ENCODE measurements around the gene VASH2. TPM values are rescaled to one million over a fixed set of nuclear protein-coding genes. Genes with fewer than 3 reads are reported as not detected.

Gene VASH2
- total and polyA plus RNA-seq, 2 experiments from 2014 or later: 129 to 381 TPM

DNA sequence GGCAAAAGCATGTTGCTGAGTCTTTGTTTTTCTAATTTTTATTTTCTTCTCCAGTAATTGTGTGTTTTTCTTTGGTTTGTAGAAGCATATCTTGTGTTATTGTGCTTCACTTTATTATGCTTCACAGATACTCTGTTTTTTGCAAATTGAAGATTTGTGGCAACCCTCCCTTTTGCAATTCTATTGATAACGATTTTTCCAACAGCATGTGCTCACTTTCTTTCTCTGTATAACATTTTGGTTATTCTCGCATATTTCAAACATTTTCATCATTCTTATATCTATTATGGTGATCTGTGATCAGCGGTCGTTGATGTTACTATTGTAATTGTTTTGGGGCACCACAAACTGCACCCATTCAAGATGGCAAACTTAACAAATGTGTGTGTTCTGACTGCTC is 69.1 kb downstream of the VASH2 start:
- no peak overlapping the region for H3K27ac Mint-ChIP-seq
- no peaks in the 10 kb centered on the region for H3K36me3 Mint-ChIP-seq (ENCODE audit: low read depth)
- no peak overlapping the region for H2AFZ ChIP-seq
- H3K4me3 Mint-ChIP-seq: no peak overlapping the region
- H3K36me3 ChIP-seq (ENCODE audit: insufficient read depth): no peaks in the 10 kb centered on the region
- no peaks in the 10 kb centered on the region for H3K27me3 ChIP-seq (ENCODE audit: insufficient read depth)
- no peak overlapping the region for H3K27ac ChIP-seq (ENCODE audit: low read depth)
- DNase-seq (ENCODE audit: low spot score): no peak
- H3K4me1 ChIP-seq (ENCODE audit: insufficient read depth): peaks cover 4% of the 10 kb centered on the region; the same call in 1 of the 2 replicates
- TF ChIP-seq NANOG (IDR thresholded peaks at IDR 0.05; ENCODE audit: borderline replicate concordance): no peak
- no peak for TF ChIP-seq EZH2phosphoT487 (IDR thresholded peaks at IDR 0.05; ENCODE audit: unreplicated experiment)
- no peak for TF ChIP-seq ETS1 (IDR thresholded peaks at IDR 0.05)
- no peak for TF ChIP-seq POLR2AphosphoS5 (IDR thresholded peaks at IDR 0.05; ENCODE audit: low read depth)
- no peak for TF ChIP-seq CREB1 (CRISPR knock-in tag; IDR thresholded peaks at IDR 0.05; ENCODE audit: low read depth)
- TF ChIP-seq, protein P1, sequence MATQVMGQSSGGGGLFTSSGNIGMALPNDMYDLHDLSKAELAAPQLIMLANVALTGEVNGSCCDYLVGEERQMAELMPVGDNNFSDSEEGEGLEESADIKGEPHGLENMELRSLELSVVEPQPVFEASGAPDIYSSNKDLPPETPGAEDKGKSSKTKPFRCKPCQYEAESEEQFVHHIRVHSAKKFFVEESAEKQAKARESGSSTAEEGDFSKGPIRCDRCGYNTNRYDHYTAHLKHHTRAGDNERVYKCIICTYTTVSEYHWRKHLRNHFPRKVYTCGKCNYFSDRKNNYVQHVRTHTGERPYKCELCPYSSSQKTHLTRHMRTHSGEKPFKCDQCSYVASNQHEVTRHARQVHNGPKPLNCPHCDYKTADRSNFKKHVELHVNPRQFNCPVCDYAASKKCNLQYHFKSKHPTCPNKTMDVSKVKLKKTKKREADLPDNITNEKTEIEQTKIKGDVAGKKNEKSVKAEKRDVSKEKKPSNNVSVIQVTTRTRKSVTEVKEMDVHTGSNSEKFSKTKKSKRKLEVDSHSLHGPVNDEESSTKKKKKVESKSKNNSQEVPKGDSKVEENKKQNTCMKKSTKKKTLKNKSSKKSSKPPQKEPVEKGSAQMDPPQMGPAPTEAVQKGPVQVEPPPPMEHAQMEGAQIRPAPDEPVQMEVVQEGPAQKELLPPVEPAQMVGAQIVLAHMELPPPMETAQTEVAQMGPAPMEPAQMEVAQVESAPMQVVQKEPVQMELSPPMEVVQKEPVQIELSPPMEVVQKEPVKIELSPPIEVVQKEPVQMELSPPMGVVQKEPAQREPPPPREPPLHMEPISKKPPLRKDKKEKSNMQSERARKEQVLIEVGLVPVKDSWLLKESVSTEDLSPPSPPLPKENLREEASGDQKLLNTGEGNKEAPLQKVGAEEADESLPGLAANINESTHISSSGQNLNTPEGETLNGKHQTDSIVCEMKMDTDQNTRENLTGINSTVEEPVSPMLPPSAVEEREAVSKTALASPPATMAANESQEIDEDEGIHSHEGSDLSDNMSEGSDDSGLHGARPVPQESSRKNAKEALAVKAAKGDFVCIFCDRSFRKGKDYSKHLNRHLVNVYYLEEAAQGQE (IDR thresholded peaks at IDR 0.05; ENCODE audit: unreplicated experiment): no peak
- TF ChIP-seq ZNF114 (CRISPR knock-in tag; IDR thresholded peaks at IDR 0.05): no peak
- TF ChIP-seq ZNF331 (CRISPR knock-in tag; IDR thresholded peaks at IDR 0.05; ENCODE audit: low read depth): no peak
- TF ChIP-seq STAT1 (IDR thresholded peaks at IDR 0.05; ENCODE audit: unreplicated experiment): no peak
- TF ChIP-seq JUNB (IDR thresholded peaks at IDR 0.05; ENCODE audit: unreplicated experiment): no peak
- no peak for TF ChIP-seq EZH2 (IDR thresholded peaks at IDR 0.05; ENCODE audit: low read depth, unreplicated experiment)
- TF ChIP-seq, protein P2, sequence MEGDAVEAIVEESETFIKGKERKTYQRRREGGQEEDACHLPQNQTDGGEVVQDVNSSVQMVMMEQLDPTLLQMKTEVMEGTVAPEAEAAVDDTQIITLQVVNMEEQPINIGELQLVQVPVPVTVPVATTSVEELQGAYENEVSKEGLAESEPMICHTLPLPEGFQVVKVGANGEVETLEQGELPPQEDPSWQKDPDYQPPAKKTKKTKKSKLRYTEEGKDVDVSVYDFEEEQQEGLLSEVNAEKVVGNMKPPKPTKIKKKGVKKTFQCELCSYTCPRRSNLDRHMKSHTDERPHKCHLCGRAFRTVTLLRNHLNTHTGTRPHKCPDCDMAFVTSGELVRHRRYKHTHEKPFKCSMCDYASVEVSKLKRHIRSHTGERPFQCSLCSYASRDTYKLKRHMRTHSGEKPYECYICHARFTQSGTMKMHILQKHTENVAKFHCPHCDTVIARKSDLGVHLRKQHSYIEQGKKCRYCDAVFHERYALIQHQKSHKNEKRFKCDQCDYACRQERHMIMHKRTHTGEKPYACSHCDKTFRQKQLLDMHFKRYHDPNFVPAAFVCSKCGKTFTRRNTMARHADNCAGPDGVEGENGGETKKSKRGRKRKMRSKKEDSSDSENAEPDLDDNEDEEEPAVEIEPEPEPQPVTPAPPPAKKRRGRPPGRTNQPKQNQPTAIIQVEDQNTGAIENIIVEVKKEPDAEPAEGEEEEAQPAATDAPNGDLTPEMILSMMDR (conservative IDR thresholded peaks at IDR 0.05; ENCODE audit: low read depth in 2 of 2): no peak
- TF ChIP-seq, protein P3, sequence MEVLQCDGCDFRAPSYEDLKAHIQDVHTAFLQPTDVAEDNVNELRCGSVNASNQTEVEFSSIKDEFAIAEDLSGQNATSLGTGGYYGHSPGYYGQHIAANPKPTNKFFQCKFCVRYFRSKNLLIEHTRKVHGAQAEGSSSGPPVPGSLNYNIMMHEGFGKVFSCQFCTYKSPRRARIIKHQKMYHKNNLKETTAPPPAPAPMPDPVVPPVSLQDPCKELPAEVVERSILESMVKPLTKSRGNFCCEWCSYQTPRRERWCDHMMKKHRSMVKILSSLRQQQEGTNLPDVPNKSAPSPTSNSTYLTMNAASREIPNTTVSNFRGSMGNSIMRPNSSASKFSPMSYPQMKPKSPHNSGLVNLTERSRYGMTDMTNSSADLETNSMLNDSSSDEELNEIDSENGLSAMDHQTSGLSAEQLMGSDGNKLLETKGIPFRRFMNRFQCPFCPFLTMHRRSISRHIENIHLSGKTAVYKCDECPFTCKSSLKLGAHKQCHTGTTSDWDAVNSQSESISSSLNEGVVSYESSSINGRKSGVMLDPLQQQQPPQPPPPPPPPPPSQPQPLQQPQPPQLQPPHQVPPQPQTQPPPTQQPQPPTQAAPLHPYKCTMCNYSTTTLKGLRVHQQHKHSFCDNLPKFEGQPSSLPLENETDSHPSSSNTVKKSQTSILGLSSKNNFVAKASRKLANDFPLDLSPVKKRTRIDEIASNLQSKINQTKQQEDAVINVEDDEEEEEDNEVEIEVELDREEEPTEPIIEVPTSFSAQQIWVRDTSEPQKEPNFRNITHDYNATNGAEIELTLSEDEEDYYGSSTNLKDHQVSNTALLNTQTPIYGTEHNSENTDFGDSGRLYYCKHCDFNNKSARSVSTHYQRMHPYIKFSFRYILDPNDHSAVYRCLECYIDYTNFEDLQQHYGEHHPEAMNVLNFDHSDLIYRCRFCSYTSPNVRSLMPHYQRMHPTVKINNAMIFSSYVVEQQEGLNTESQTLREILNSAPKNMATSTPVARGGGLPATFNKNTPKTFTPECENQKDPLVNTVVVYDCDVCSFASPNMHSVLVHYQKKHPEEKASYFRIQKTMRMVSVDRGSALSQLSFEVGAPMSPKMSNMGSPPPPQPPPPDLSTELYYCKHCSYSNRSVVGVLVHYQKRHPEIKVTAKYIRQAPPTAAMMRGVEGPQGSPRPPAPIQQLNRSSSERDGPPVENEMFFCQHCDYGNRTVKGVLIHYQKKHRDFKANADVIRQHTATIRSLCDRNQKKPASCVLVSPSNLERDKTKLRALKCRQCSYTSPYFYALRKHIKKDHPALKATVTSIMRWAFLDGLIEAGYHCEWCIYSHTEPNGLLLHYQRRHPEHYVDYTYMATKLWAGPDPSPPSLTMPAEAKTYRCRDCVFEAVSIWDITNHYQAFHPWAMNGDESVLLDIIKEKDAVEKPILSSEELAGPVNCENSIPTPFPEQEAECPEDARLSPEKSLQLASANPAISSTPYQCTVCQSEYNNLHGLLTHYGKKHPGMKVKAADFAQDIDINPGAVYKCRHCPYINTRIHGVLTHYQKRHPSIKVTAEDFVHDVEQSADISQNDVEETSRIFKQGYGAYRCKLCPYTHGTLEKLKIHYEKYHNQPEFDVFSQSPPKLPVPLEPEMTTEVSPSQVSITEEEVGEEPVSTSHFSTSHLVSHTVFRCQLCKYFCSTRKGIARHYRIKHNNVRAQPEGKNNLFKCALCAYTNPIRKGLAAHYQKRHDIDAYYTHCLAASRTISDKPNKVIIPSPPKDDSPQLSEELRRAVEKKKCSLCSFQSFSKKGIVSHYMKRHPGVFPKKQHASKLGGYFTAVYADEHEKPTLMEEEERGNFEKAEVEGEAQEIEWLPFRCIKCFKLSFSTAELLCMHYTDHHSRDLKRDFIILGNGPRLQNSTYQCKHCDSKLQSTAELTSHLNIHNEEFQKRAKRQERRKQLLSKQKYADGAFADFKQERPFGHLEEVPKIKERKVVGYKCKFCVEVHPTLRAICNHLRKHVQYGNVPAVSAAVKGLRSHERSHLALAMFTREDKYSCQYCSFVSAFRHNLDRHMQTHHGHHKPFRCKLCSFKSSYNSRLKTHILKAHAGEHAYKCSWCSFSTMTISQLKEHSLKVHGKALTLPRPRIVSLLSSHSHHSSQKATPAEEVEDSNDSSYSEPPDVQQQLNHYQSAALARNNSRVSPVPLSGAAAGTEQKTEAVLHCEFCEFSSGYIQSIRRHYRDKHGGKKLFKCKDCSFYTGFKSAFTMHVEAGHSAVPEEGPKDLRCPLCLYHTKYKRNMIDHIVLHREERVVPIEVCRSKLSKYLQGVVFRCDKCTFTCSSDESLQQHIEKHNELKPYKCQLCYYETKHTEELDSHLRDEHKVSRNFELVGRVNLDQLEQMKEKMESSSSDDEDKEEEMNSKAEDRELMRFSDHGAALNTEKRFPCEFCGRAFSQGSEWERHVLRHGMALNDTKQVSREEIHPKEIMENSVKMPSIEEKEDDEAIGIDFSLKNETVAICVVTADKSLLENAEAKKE (CRISPR knock-in tag; IDR thresholded peaks at IDR 0.05): no peak
- no peaks in the 10 kb centered on the region; the same call in 1 of the 2 replicates for H3F3A ChIP-seq (replicated peaks; ENCODE audit: low read depth)
- H3K27me3 Mint-ChIP-seq (ENCODE audit: insufficient read depth, low read depth, poor library complexity): no peaks in the 10 kb centered on the region
- H3K79me2 ChIP-seq (replicated peaks; ENCODE audit: insufficient read depth): peaks cover 6% of the 10 kb centered on the region
- no peaks in the 10 kb centered on the region; the same call in 2 of the 3 replicates for H3K9me3 Mint-ChIP-seq
- no peaks in the 10 kb centered on the region for H4K20me1 ChIP-seq (replicated peaks; ENCODE audit: insufficient read depth)
- 0 out of 3 replicates have a peak, but pooled peaks cover 2% of the 10 kb centered on the region for H3K4me1 Mint-ChIP-seq
- H3K9me2 ChIP-seq (ENCODE audit: insufficient read depth): 0 out of 2 replicates have a peak, but pooled peaks cover 15% of the 10 kb centered on the region
- no peak for ATAC-seq
- no peak overlapping the region for H3K4me3 ChIP-seq
- no peak overlapping the region for H3K4me2 ChIP-seq
